Mammary epithelial cell (primary cell): ENCODE data around the gene KIAA1671.

ENCODE experiments used
- CTCF ChIP-seq, 2 donors: IDR thresholded peaks in 1 of 2; conservative IDR thresholded peaks in 1 of 2; 2 replicates each; pipeline ENCODE4 v1.5.1; 2011 to 2012; ENCODE audit warnings: inconsistent platforms in 2 of 2, low read length in 2 of 2, mild to moderate bottlenecking in 2 of 2, control low read depth in 1 of 2, low read depth in 1 of 2; ENCODE audit not compliant: insufficient read depth in 1 of 2; ENCODE audit errors: extremely low read depth in 1 of 2
- EZH2 ChIP-seq: IDR thresholded peaks from 2 replicates; pipeline ENCODE4 v1.6.1; 2012; ENCODE audit warnings: low read length, inconsistent platforms, borderline replicate concordance

- TF ChIP-seq CTCF (conservative IDR thresholded peaks at IDR 0.05 in 1 of 2, IDR thresholded peaks at IDR 0.05 in 1 of 2; ENCODE audit: extremely low read depth in 1 of 2, insufficient read depth in 1 of 2, low read depth in 1 of 2, low read length in 2 of 2) = no peak
- TF ChIP-seq EZH2 = no peak
Measured at GRCh38 chr22:25123677-25124076, 171.2 kb downstream of the KIAA1671 start.
